OCI-LY3 (cell line): ENCODE measurements around the gene SPPL3.

Experiments used
- CTCF ChIP-seq: fragments of 200-600, 300-600 bp; sonication (generic); IDR thresholded peaks from 2 replicates; pipeline ENCODE4 v1.5.1; 2014; ENCODE audit warnings: antibody characterized with exemption, low read length, low read depth
- EZH2phosphoT487 ChIP-seq: fragments of 200-600 bp; shearing (Covaris generic); IDR thresholded peaks from 2 replicates; pipeline ENCODE4 v1.6.1; 2018; ENCODE audit warnings: antibody characterized with exemption, mixed run types, low read depth

- TF ChIP-seq CTCF (no peak), EZH2phosphoT487 (no peak)
Observed at GRCh38 chr12:120879102-120879501, 25.1 kb downstream of the SPPL3 start.
